Measurements from ENCODE around the gene EPHA10.
"Not testable (repeated sequence)": the region's sequence is repeated elsewhere in the genome, so short reads cannot be mapped to it uniquely, and the experiment has no call there.

The EPHA10 gene

GRCh38 chr1:37718901-37719571 lies 45.9 kb downstream of the EPHA10 start:
- no peak for DNase-seq (ENCODE audit: extremely low read depth in 1 of 2, low read depth in 1 of 2)

GRCh38 chr1:37718181-37718900 lies 46.6 kb downstream of the EPHA10 start:
- DNase-seq (ENCODE audit: extremely low read depth in 1 of 2, low read depth in 1 of 2): no peak

GRCh38 chr1:37717631-37718030 lies 47.3 kb downstream of the EPHA10 start:
- DNase-seq (ENCODE audit: extremely low read depth in 1 of 2, low read depth in 1 of 2): no peak

GRCh38 chr1:37716321-37716720 lies 48.6 kb downstream of the EPHA10 start:
- DNase-seq (ENCODE audit: extremely low read depth in 1 of 2, low read depth in 1 of 2): no peak

- DNase-seq (ENCODE audit: extremely low read depth in 1 of 2, low read depth in 1 of 2): no peak
Observed at GRCh38 chr1:37714689-37715088, 50.2 kb downstream of the EPHA10 start.

- DNase-seq (ENCODE audit: extremely low read depth in 1 of 2, low read depth in 1 of 2): no peak
Observed at GRCh38 chr1:37714226-37714625, 50.7 kb downstream of the EPHA10 start.

- no peak for DNase-seq (ENCODE audit: extremely low read depth in 1 of 2, low read depth in 1 of 2)
Observed at GRCh38 chr1:37708471-37708870, 56.4 kb downstream of the EPHA10 start.

- DNase-seq (ENCODE audit: extremely low read depth in 1 of 2, low read depth in 1 of 2): no peak
Observed at GRCh38 chr1:37705399-37705798, 59.5 kb downstream of the EPHA10 start.

GRCh38 chr1:37704966-37705365 lies 60.0 kb downstream of the EPHA10 start:
- DNase-seq (ENCODE audit: extremely low read depth in 1 of 2, low read depth in 1 of 2): no peak

GRCh38 chr1:37703061-37703460 lies 61.9 kb downstream of the EPHA10 start:
- DNase-seq (ENCODE audit: extremely low read depth in 1 of 2, low read depth in 1 of 2): no peak

- DNase-seq (ENCODE audit: extremely low read depth in 1 of 2, low read depth in 1 of 2): no peak
Observed at GRCh38 chr1:37701051-37701450, 63.9 kb downstream of the EPHA10 start.

GRCh38 chr1:37699147-37699546 lies 65.8 kb downstream of the EPHA10 start:
- no peak for DNase-seq (ENCODE audit: extremely low read depth in 1 of 2, low read depth in 1 of 2)

- DNase-seq (ENCODE audit: extremely low read depth in 1 of 2, low read depth in 1 of 2): no peak
Observed at GRCh38 chr1:37697737-37698136, 67.2 kb downstream of the EPHA10 start.

- DNase-seq (ENCODE audit: extremely low read depth in 1 of 2, low read depth in 1 of 2): no peak
Observed at GRCh38 chr1:37697090-37697489, 67.8 kb downstream of the EPHA10 start.

GRCh38 chr1:37692834-37693175 lies 72.1 kb downstream of the EPHA10 start:
- DNase-seq (ENCODE audit: extremely low read depth in 1 of 2, low read depth in 1 of 2): no peak

GRCh38 chr1:37692078-37692833 lies 72.7 kb downstream of the EPHA10 start, which contains the start of gene CDCA8:
Gene CDCA8 (plus strand): TSS chr1:37692516. CDS start chr1:37692691, 175 bp downstream.
- DNase-seq (ENCODE audit: extremely low read depth in 1 of 2, low read depth in 1 of 2): peak; percentile 97 to 98

GRCh38 chr1:37691497-37692077 lies 73.3 kb downstream of the EPHA10 start:
- DNase-seq (ENCODE audit: extremely low read depth in 1 of 2, low read depth in 1 of 2): peak in 1 of 2 donors; percentile 3

GRCh38 chr1:37688926-37689325 lies 76.0 kb downstream of the EPHA10 start:
- DNase-seq (ENCODE audit: extremely low read depth in 1 of 2, low read depth in 1 of 2): no peak

- not testable (repeated sequence) for DNase-seq (ENCODE audit: extremely low read depth in 1 of 2, low read depth in 1 of 2)
Observed at GRCh38 chr1:37687764-37688163, 77.2 kb downstream of the EPHA10 start.

- no peak for DNase-seq (ENCODE audit: extremely low read depth in 1 of 2, low read depth in 1 of 2)
Observed at GRCh38 chr1:37685722-37686121, 79.2 kb downstream of the EPHA10 start.

GRCh38 chr1:37684182-37684581 lies 80.7 kb downstream of the EPHA10 start:
- not testable (repeated sequence) for DNase-seq (ENCODE audit: extremely low read depth in 1 of 2, low read depth in 1 of 2)
